22Rv1 (cell line): Measurements from ENCODE around the gene BST1.

ENCODE experiments used
- ZFX ChIP-seq: fragments of 450-650 bp; IDR thresholded peaks from 2 replicates; pipeline ENCODE4 v1.6.1; 2017; ENCODE audit warnings: antibody characterized with exemption, borderline replicate concordance
- TF ChIP-seq, protein P1 (sequence below): fragments of 450-650 bp; IDR thresholded peaks from 2 replicates; pipeline ENCODE4 v1.5.1; 2017; ENCODE audit warnings: mild to moderate bottlenecking

- TF ChIP-seq, protein P1, sequence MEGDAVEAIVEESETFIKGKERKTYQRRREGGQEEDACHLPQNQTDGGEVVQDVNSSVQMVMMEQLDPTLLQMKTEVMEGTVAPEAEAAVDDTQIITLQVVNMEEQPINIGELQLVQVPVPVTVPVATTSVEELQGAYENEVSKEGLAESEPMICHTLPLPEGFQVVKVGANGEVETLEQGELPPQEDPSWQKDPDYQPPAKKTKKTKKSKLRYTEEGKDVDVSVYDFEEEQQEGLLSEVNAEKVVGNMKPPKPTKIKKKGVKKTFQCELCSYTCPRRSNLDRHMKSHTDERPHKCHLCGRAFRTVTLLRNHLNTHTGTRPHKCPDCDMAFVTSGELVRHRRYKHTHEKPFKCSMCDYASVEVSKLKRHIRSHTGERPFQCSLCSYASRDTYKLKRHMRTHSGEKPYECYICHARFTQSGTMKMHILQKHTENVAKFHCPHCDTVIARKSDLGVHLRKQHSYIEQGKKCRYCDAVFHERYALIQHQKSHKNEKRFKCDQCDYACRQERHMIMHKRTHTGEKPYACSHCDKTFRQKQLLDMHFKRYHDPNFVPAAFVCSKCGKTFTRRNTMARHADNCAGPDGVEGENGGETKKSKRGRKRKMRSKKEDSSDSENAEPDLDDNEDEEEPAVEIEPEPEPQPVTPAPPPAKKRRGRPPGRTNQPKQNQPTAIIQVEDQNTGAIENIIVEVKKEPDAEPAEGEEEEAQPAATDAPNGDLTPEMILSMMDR = no peak
- no peak for TF ChIP-seq ZFX
Observed at GRCh38 chr4:15704129-15704528, 1.3 kb downstream of the BST1 start.
